Glutamatergic neuron (in vitro differentiated cells): ENCODE data around the gene EIF4G3. TPM values are rescaled to one million over a fixed set of nuclear protein-coding genes. Genes with fewer than 3 reads are reported as not detected.

Source experiments
- DNase-seq: peaks from one replicate; pipeline ENCODE4 v3.0.0; 2022
- H3K27ac Mint-ChIP-seq: one replicate; pipeline ENCODE4 v1.8.0; 2020; ENCODE audit warnings: mild to moderate bottlenecking, mixed read lengths, inconsistent platforms; ENCODE audit not compliant: unreplicated experiment
- H3K27me3 Mint-ChIP-seq: one replicate; pipeline ENCODE4 v1.8.0; 2020; ENCODE audit warnings: mild to moderate bottlenecking, moderate library complexity, mixed read lengths, inconsistent platforms; ENCODE audit not compliant: unreplicated experiment
- H3K36me3 Mint-ChIP-seq: one replicate; pipeline ENCODE4 v1.8.0; 2020; ENCODE audit warnings: mild to moderate bottlenecking, mixed read lengths, inconsistent platforms; ENCODE audit not compliant: unreplicated experiment
- H3K4me1 Mint-ChIP-seq: one replicate; pipeline ENCODE4 v1.8.0; 2020; ENCODE audit warnings: mild to moderate bottlenecking, low read depth, mixed read lengths, inconsistent platforms; ENCODE audit not compliant: unreplicated experiment
- H3K4me3 Mint-ChIP-seq: one replicate; pipeline ENCODE4 v1.8.0; 2020; ENCODE audit warnings: mild to moderate bottlenecking, mixed read lengths, inconsistent platforms; ENCODE audit not compliant: unreplicated experiment
- H3K9me3 Mint-ChIP-seq: one replicate; pipeline ENCODE4 v1.8.0; 2020; ENCODE audit warnings: mild to moderate bottlenecking, moderate library complexity, mixed read lengths, inconsistent platforms; ENCODE audit not compliant: unreplicated experiment
- CTCF ChIP-seq: fragments of 200-600 bp; sonication (generic); IDR thresholded peaks from one replicate; pipeline ENCODE4 v1.5.0; 2021; ENCODE audit not compliant: partially characterized antibody, unreplicated experiment
- total RNA-seq: library from RNA; stranded (reverse); fragmentation: NEBNext Ultra II Directional; extraction: Animal tissue kit (Norgen Biotek cat#: 25700); gene quantifications from one replicate; pipeline ENCODE4 v1.2.1, GENCODE V29; 2021; ENCODE audit not compliant: unreplicated experiment

EIF4G3 gene
- total RNA-seq, 1 donor from 2014 or later = 100 TPM

- peaks cover 1% of the 10 kb centered on the region for H3K9me3 Mint-ChIP-seq
- no peak for DNase-seq
- TF ChIP-seq CTCF = no peak
- no peak overlapping the region for H3K27ac Mint-ChIP-seq
- H3K27me3 Mint-ChIP-seq = no peaks in the 10 kb centered on the region
- no peaks in the 10 kb centered on the region for H3K4me1 Mint-ChIP-seq
- H3K36me3 Mint-ChIP-seq = peaks cover 8% of the 10 kb centered on the region
- H3K4me3 Mint-ChIP-seq = no peak overlapping the region
Measured at GRCh38 chr1:21126324-21126723, 50.4 kb downstream of the EIF4G3 start.

GRCh38 chr1:21124846-21125245, 51.9 kb downstream of the EIF4G3 start:
- Mint-ChIP-seq H3K9me3 (no peaks in the 10 kb centered on the region), H3K4me3 (no peak overlapping the region), H3K4me1 (no peaks in the 10 kb centered on the region), H3K27me3 (no peaks in the 10 kb centered on the region), H3K27ac (no peak overlapping the region), H3K36me3 (no peaks in the 10 kb centered on the region)
- TF ChIP-seq CTCF = no peak
- no peak for DNase-seq

- Mint-ChIP-seq H3K36me3 (no peaks in the 10 kb centered on the region), H3K4me3 (no peak overlapping the region), H3K27ac (no peak overlapping the region)
Measured at GRCh38 chr1:21123287-21123948, 53.3 kb downstream of the EIF4G3 start.

GRCh38 chr1:21121764-21122471, 54.8 kb downstream of the EIF4G3 start:
- no peaks in the 10 kb centered on the region for H3K36me3 Mint-ChIP-seq
- no peaks in the 10 kb centered on the region for H3K4me1 Mint-ChIP-seq
- no peak overlapping the region for H3K27ac Mint-ChIP-seq
- H3K27me3 Mint-ChIP-seq = no peaks in the 10 kb centered on the region
- H3K4me3 Mint-ChIP-seq = no peak overlapping the region
- TF ChIP-seq CTCF = no peak
- DNase-seq = no peak
- no peaks in the 10 kb centered on the region for H3K9me3 Mint-ChIP-seq

More at GRCh38 chr1:21123287-21123948, 53.3 kb downstream of the EIF4G3 start:
- Mint-ChIP-seq H3K9me3 (no peaks in the 10 kb centered on the region), H3K4me1 (no peaks in the 10 kb centered on the region), H3K27me3 (no peaks in the 10 kb centered on the region)
- no peak for TF ChIP-seq CTCF
- no peak for DNase-seq

GRCh38 chr1:21118167-21118566, 58.5 kb downstream of the EIF4G3 start:
- DNase-seq = no peak
- no peaks in the 10 kb centered on the region for H3K9me3 Mint-ChIP-seq
- H3K36me3 Mint-ChIP-seq = no peaks in the 10 kb centered on the region
- no peak for TF ChIP-seq CTCF
- peaks cover 3% of the 10 kb centered on the region for H3K4me1 Mint-ChIP-seq
- H3K4me3 Mint-ChIP-seq = no peak overlapping the region
- no peaks in the 10 kb centered on the region for H3K27me3 Mint-ChIP-seq
- no peak overlapping the region for H3K27ac Mint-ChIP-seq
